Measurements from ENCODE around the gene TBC1D4. TPM values are rescaled to one million over a fixed set of nuclear protein-coding genes. Genes with fewer than 3 reads are reported as not detected.

The TBC1D4 gene
- total RNA-seq, 4 donors from 2014 or later = 31.0 to 91.3 (median 46.1) TPM

GRCh38 chr13:75514080-75514995 lies 32.4 kb upstream of the TBC1D4 start:
- Histone ChIP-seq H3K27me3 (no peaks in the 10 kb centered on the region), H3K27ac (no peak overlapping the region), H3K9me3 (no peaks in the 10 kb centered on the region), H3K4me3 (no peak overlapping the region), H3K4me1 (no peaks in the 10 kb centered on the region), H3K36me3 (no peaks in the 10 kb centered on the region)
- in situ Hi-C loops (cut with MboI; ENCODE audit: low pct_ligation_motif_present in 1 of 4, low pct_unique_long_range_greater_than_20kb in 1 of 4, low sequenced_read_pairs in 3 of 4) (no loop called here), intact Hi-C loops (cut with DNase I; ENCODE audit: low total_unique reads) (no loop called here)
- WGBS, 2 donors (ENCODE audit: low coverage in 1 of 2) = 83 to 89% methylated on average over 2 to 3 of the region's 3 CpGs
- no peak for TF ChIP-seq POLR2AphosphoS5 (IDR thresholded peaks at IDR 0.05)
- no peak for DNase-seq

DNA sequence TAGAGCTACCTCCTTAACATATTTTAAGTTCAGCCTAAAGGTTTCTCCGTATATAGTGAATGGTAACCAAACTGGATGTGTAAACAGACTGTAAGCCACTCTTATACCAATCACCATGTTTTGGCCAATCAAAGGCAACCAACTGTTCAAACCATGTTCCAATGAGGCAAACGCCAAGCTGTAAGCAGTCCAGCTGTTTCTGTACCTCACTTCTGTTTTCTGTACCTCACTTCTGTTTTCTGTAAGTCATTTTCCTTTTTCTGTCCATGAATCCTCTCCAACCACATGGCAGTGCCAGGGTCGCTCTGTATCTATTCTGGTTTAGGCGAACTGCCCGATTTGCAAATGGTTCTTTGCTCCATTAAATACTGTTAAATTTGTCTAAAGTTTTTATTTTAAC lies 31.3 kb upstream of the TBC1D4 start:
- WGBS, 2 donors (ENCODE audit: low coverage in 1 of 2) = 88 to 89% methylated on average over 5 of the region's 5 CpGs

GRCh38 chr13:75512253-75512652 lies 30.3 kb upstream of the TBC1D4 start:
- no peak overlapping the region for H3K4me3 ChIP-seq
- no peaks in the 10 kb centered on the region for H3K9me3 ChIP-seq
- H3K27ac ChIP-seq = no peak overlapping the region
- 55 to 74% methylated on average over 3 of the region's 3 CpGs for WGBS, 2 donors (ENCODE audit: low coverage in 1 of 2)
- intact Hi-C loops (cut with DNase I; ENCODE audit: low total_unique reads) = no loop called here
- in situ Hi-C loops (cut with MboI; ENCODE audit: low pct_ligation_motif_present in 1 of 4, low pct_unique_long_range_greater_than_20kb in 1 of 4, low sequenced_read_pairs in 3 of 4) = no loop called here
- H3K27me3 ChIP-seq = no peaks in the 10 kb centered on the region
- H3K36me3 ChIP-seq = no peaks in the 10 kb centered on the region
- H3K4me1 ChIP-seq = no peaks in the 10 kb centered on the region
- no peak for DNase-seq
- TF ChIP-seq EP300 (IDR thresholded peaks at IDR 0.05; ENCODE audit: low read depth) (no peak), POLR2AphosphoS5 (IDR thresholded peaks at IDR 0.05) (no peak)

More for the DNA sequence above, 31.3 kb upstream of the TBC1D4 start:
- Histone ChIP-seq H3K27me3 (no peaks in the 10 kb centered on the region), H3K9me3 (no peaks in the 10 kb centered on the region), H3K36me3 (no peaks in the 10 kb centered on the region), H3K27ac (no peak overlapping the region), H3K4me1 (no peaks in the 10 kb centered on the region), H3K4me3 (no peak overlapping the region)
- intact Hi-C loops (cut with DNase I; ENCODE audit: low total_unique reads) (no loop called here), in situ Hi-C loops (cut with MboI; ENCODE audit: low pct_ligation_motif_present in 1 of 4, low pct_unique_long_range_greater_than_20kb in 1 of 4, low sequenced_read_pairs in 3 of 4) (no loop called here)
- no peak for DNase-seq
- TF ChIP-seq POLR2A (IDR thresholded peaks at IDR 0.05) = no peak
- TF ChIP-seq EP300 (IDR thresholded peaks at IDR 0.05; ENCODE audit: low read depth) = no peak
- TF ChIP-seq POLR2AphosphoS5 (IDR thresholded peaks at IDR 0.05) = no peak
- TF ChIP-seq, protein P1, sequence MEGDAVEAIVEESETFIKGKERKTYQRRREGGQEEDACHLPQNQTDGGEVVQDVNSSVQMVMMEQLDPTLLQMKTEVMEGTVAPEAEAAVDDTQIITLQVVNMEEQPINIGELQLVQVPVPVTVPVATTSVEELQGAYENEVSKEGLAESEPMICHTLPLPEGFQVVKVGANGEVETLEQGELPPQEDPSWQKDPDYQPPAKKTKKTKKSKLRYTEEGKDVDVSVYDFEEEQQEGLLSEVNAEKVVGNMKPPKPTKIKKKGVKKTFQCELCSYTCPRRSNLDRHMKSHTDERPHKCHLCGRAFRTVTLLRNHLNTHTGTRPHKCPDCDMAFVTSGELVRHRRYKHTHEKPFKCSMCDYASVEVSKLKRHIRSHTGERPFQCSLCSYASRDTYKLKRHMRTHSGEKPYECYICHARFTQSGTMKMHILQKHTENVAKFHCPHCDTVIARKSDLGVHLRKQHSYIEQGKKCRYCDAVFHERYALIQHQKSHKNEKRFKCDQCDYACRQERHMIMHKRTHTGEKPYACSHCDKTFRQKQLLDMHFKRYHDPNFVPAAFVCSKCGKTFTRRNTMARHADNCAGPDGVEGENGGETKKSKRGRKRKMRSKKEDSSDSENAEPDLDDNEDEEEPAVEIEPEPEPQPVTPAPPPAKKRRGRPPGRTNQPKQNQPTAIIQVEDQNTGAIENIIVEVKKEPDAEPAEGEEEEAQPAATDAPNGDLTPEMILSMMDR (IDR thresholded peaks at IDR 0.05) = no peak

GRCh38 chr13:75511051-75511625 lies 29.2 kb upstream of the TBC1D4 start:
- Histone ChIP-seq H3K4me1 (no peaks in the 10 kb centered on the region), H3K4me3 (no peak overlapping the region), H3K36me3 (no peaks in the 10 kb centered on the region), H3K27me3 (no peaks in the 10 kb centered on the region), H3K9me3 (no peaks in the 10 kb centered on the region), H3K27ac (no peak overlapping the region)
- no peak for TF ChIP-seq POLR2A (IDR thresholded peaks at IDR 0.05)
- TF ChIP-seq POLR2AphosphoS5 (IDR thresholded peaks at IDR 0.05) = no peak
- TF ChIP-seq EP300 (IDR thresholded peaks at IDR 0.05; ENCODE audit: low read depth) = no peak
- TF ChIP-seq, protein P1 (IDR thresholded peaks at IDR 0.05) = no peak
- no peak for DNase-seq
- in situ Hi-C loops (cut with MboI; ENCODE audit: low pct_ligation_motif_present in 1 of 4, low pct_unique_long_range_greater_than_20kb in 1 of 4, low sequenced_read_pairs in 3 of 4) = no loop called here
- WGBS, 2 donors (ENCODE audit: low coverage in 1 of 2) = 88 to 95% methylated on average over 3 of the region's 3 CpGs
- intact Hi-C loops (cut with DNase I; ENCODE audit: low total_unique reads) = no loop called here

DNA sequence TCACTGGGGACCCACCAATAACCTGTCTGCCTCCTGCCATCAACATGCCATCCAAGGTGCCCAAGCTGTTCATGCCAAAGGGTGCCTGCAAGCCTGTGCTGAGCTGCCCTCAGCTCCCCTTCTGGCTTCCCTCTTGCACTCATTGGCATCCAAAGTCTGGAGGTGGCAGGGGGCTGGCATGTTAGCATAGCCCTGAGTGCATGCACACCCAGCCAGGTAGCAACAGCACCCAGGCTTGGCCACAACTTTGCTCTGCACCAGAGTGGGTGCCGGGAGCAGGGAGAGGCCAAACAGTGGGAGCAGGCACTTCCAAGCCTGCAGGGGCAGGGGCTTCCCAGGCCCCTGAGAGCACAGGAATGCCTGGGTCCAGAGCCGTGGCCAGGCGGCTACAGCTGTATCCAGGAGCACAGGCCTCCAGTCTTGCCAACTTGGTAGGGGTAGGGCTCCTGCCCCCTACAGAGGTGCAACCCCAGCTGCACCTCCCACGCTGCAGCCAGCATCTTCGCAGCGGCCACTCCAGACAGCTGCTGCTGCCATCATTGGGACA lies 26.1 kb upstream of the TBC1D4 start:
- Histone ChIP-seq H3K27me3 (no peaks in the 10 kb centered on the region), H3K27ac (no peak overlapping the region), H3K36me3 (no peaks in the 10 kb centered on the region), H3K4me1 (no peaks in the 10 kb centered on the region), H3K9me3 (no peaks in the 10 kb centered on the region), H3K4me3 (no peak overlapping the region)
- WGBS, 2 donors (ENCODE audit: low coverage in 1 of 2) = 96% methylated on average over 5 of the region's 6 CpGs; no CpG with 5 or more reads in 1 of the 2 donors
- TF ChIP-seq POLR2AphosphoS5 (IDR thresholded peaks at IDR 0.05) (no peak), POLR2A (IDR thresholded peaks at IDR 0.05) (no peak), EP300 (IDR thresholded peaks at IDR 0.05; ENCODE audit: low read depth) (no peak)
- TF ChIP-seq, protein P1 (IDR thresholded peaks at IDR 0.05) = no peak
- in situ Hi-C loops (cut with MboI; ENCODE audit: low pct_ligation_motif_present in 1 of 4, low pct_unique_long_range_greater_than_20kb in 1 of 4, low sequenced_read_pairs in 3 of 4) = no loop called here
- intact Hi-C loops (cut with DNase I; ENCODE audit: low total_unique reads) = no loop called here
- DNase-seq = no peak
